Astrocyte (in vitro differentiated cells and primary cell): ENCODE data around the gene NEURL1. TPM values are rescaled to one million over a fixed set of nuclear protein-coding genes. Genes with fewer than 3 reads are reported as not detected.
A peak's percentile ranks its signal among the peaks of the same experiment; 100 is the strongest.

Experiments used
- DNase-seq: peaks from one replicate; pipeline ENCODE4 v3.0.0-alpha.2; 2010; ENCODE audit warnings: low read depth
- FAIRE-seq: peaks from 2 replicates; lab custom pipeline; 2011; peaks lifted over from hg19 to GRCh38; lab: Jason Lieb, UNC
- H2AFZ ChIP-seq: 2 replicates; pipeline ENCODE4 v1.6.0; 2012; ENCODE audit warnings: low read depth, low read length, inconsistent platforms
- H3K27ac ChIP-seq: 2 replicates; pipeline ENCODE4 v1.5.1; 2011; ENCODE audit warnings: low read depth, low read length, inconsistent platforms
- H3K27me3 ChIP-seq: 2 replicates; pipeline ENCODE4 v1.6.0; 2011; ENCODE audit warnings: low read length, inconsistent platforms; ENCODE audit not compliant: insufficient read depth
- H3K36me3 ChIP-seq: 2 replicates; pipeline ENCODE4 v1.5.1; 2011; ENCODE audit warnings: low read length, inconsistent platforms; ENCODE audit not compliant: insufficient read depth
- H3K4me1 ChIP-seq: 2 replicates; pipeline ENCODE4 v1.5.1; 2011; ENCODE audit warnings: low read length, inconsistent platforms; ENCODE audit not compliant: insufficient read depth
- H3K4me2 ChIP-seq: 2 replicates; pipeline ENCODE4 v1.6.0; 2012; ENCODE audit warnings: low read length, inconsistent platforms
- H3K4me3 ChIP-seq: 2 replicates; pipeline ENCODE4 v1.5.1; 2011; ENCODE audit warnings: low read depth, mild to moderate bottlenecking, low read length, inconsistent platforms; ENCODE audit not compliant: insufficient read depth
- H3K79me2 ChIP-seq: 2 replicates; pipeline ENCODE4 v1.6.0; 2012; ENCODE audit warnings: mild to moderate bottlenecking, low read length, inconsistent platforms; ENCODE audit not compliant: insufficient read depth
- H3K9ac ChIP-seq: 2 replicates; pipeline ENCODE4 v1.6.0; 2012; ENCODE audit warnings: mild to moderate bottlenecking, low read length, inconsistent platforms
- H3K9me3 ChIP-seq: 2 replicates; pipeline ENCODE4 v1.5.1; 2012; ENCODE audit warnings: low read depth, mild to moderate bottlenecking, low read length, inconsistent platforms; ENCODE audit not compliant: insufficient read depth
- H4K20me1 ChIP-seq: 2 replicates; pipeline ENCODE4 v1.6.0; 2012; ENCODE audit warnings: low read length, inconsistent platforms; ENCODE audit not compliant: insufficient read depth
- H3K27ac Mint-ChIP-seq: one replicate; pipeline ENCODE4 v1.8.0; 2021; ENCODE audit warnings: mild to moderate bottlenecking, mixed read lengths; ENCODE audit not compliant: unreplicated experiment
- H3K27me3 Mint-ChIP-seq: one replicate; pipeline ENCODE4 v1.8.0; 2021; ENCODE audit warnings: low read depth, mixed read lengths; ENCODE audit not compliant: unreplicated experiment
- H3K36me3 Mint-ChIP-seq: one replicate; pipeline ENCODE4 v1.8.0; 2021; ENCODE audit warnings: low read depth, mixed read lengths; ENCODE audit not compliant: unreplicated experiment
- H3K4me1 Mint-ChIP-seq: one replicate; pipeline ENCODE4 v1.8.0; 2021; ENCODE audit warnings: low read depth, mixed read lengths; ENCODE audit not compliant: unreplicated experiment
- H3K4me3 Mint-ChIP-seq: one replicate; pipeline ENCODE4 v1.8.0; 2021; ENCODE audit warnings: mild to moderate bottlenecking, moderate library complexity, mixed read lengths; ENCODE audit not compliant: unreplicated experiment
- H3K9me3 Mint-ChIP-seq: one replicate; pipeline ENCODE4 v1.8.0; 2021; ENCODE audit warnings: mild to moderate bottlenecking, mixed read lengths; ENCODE audit not compliant: unreplicated experiment
- CTCF ChIP-seq: IDR thresholded peaks from 2 replicates; pipeline ENCODE4 v1.5.1; 2011; ENCODE audit warnings: low read depth, mild to moderate bottlenecking, inconsistent platforms, low read length, moderate library complexity; ENCODE audit not compliant: insufficient read depth
- EZH2 ChIP-seq: IDR thresholded peaks from 2 replicates; pipeline ENCODE4 v1.6.1; 2012; ENCODE audit warnings: mild to moderate bottlenecking, low read length, inconsistent platforms; ENCODE audit not compliant: insufficient read depth
- total RNA-seq: library from RNA; stranded (reverse); gene quantifications from 2 replicates; pipeline ENCODE4 v1.2.1, GENCODE V29; 2021

Gene NEURL1
- total RNA-seq, 1 donor from 2014 or later: 1.5 TPM

- Histone ChIP-seq H3K4me2 (no peak overlapping the region), H3K27me3 (peaks cover 86% of the 10 kb centered on the region), H3K79me2 (no peaks in the 10 kb centered on the region), H3K36me3 (no peaks in the 10 kb centered on the region), H3K4me1 (peaks cover 11% of the 10 kb centered on the region), H3K9me3 (no peaks in the 10 kb centered on the region), H4K20me1 (peaks cover 37% of the 10 kb centered on the region), H3K4me3 (no peak overlapping the region), H3K9ac (no peak overlapping the region), H3K27ac (no peak overlapping the region), H2AFZ (no peak overlapping the region)
- Mint-ChIP-seq H3K9me3 (peaks cover 7% of the 10 kb centered on the region), H3K27me3 (peaks cover 35% of the 10 kb centered on the region), H3K4me3 (no peak overlapping the region), H3K4me1 (peaks cover 29% of the 10 kb centered on the region), H3K27ac (no peak overlapping the region), H3K36me3 (peaks cover 4% of the 10 kb centered on the region)
- TF ChIP-seq EZH2: no peak
- TF ChIP-seq CTCF: no peak
- no peak for DNase-seq
- no peak for FAIRE-seq
Observed at GRCh38 chr10:103497161-103497915, 3.8 kb downstream of the NEURL1 start.

GRCh38 chr10:103498936-103499638, 5.6 kb downstream of the NEURL1 start:
- Histone ChIP-seq H3K9ac (no peak overlapping the region), H3K9me3 (no peaks in the 10 kb centered on the region), H3K36me3 (no peaks in the 10 kb centered on the region), H3K79me2 (no peaks in the 10 kb centered on the region), H3K4me3 (no peak overlapping the region), H3K4me1 (no peaks in the 10 kb centered on the region), H2AFZ (no peak overlapping the region), H3K27me3 (peaks cover 88% of the 10 kb centered on the region), H3K4me2 (no peak overlapping the region), H4K20me1 (peaks cover 40% of the 10 kb centered on the region), H3K27ac (no peak overlapping the region)
- TF ChIP-seq CTCF: no peak
- TF ChIP-seq EZH2: no peak
- FAIRE-seq (no peak), DNase-seq (no peak)
- Mint-ChIP-seq H3K36me3 (peaks cover 4% of the 10 kb centered on the region), H3K4me1 (peaks cover 28% of the 10 kb centered on the region), H3K4me3 (peak overlapping the region; percentile 34), H3K9me3 (peaks cover 5% of the 10 kb centered on the region), H3K27me3 (peaks cover 44% of the 10 kb centered on the region), H3K27ac (peak overlapping the region; percentile 70)
